ENCODE measurements around the gene NUMA1. TPM values are rescaled to one million over a fixed set of nuclear protein-coding genes. Genes with fewer than 3 reads are reported as not detected.
A peak's percentile ranks its signal among the peaks of the same experiment; 100 is the strongest.

NUMA1 gene
- total RNA-seq, 1 donor from 2014 or later, result 207 TPM

DNA sequence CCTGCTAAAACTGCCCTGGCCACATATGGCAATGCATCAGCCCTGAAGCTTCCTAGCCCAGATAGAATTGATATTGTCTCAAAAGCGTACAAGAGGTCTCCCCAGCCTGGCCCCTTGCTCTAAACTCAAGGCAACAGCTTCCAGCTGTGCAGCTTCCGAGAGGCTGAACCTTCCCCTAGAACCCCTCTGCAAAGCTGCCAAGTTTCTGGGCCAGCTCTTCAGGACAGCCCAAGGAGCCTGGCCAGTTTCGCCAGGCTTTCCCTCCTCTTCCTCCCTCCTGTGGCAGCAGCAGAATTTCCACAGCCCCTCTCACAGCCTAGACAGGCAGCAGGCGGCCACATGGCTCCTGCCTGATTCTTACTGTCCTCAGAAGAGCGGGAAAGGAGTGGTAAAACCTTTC, 34.5 kb downstream of the NUMA1 start:
- Mint-ChIP-seq H3K9me3 (ENCODE audit: unreplicated experiment) (peaks cover 3% of the 10 kb centered on the region), H3K4me1 (ENCODE audit: low read depth, unreplicated experiment) (peaks cover 11% of the 10 kb centered on the region), H3K27me3 (ENCODE audit: unreplicated experiment) (peaks cover 2% of the 10 kb centered on the region), H3K4me3 (ENCODE audit: unreplicated experiment) (no peak overlapping the region), H3K36me3 (ENCODE audit: unreplicated experiment) (no peaks in the 10 kb centered on the region), H3K27ac (ENCODE audit: unreplicated experiment) (no peak overlapping the region)
- TF ChIP-seq, protein P1, sequence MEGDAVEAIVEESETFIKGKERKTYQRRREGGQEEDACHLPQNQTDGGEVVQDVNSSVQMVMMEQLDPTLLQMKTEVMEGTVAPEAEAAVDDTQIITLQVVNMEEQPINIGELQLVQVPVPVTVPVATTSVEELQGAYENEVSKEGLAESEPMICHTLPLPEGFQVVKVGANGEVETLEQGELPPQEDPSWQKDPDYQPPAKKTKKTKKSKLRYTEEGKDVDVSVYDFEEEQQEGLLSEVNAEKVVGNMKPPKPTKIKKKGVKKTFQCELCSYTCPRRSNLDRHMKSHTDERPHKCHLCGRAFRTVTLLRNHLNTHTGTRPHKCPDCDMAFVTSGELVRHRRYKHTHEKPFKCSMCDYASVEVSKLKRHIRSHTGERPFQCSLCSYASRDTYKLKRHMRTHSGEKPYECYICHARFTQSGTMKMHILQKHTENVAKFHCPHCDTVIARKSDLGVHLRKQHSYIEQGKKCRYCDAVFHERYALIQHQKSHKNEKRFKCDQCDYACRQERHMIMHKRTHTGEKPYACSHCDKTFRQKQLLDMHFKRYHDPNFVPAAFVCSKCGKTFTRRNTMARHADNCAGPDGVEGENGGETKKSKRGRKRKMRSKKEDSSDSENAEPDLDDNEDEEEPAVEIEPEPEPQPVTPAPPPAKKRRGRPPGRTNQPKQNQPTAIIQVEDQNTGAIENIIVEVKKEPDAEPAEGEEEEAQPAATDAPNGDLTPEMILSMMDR (IDR thresholded peaks at IDR 0.05; ENCODE audit: partially characterized antibody, unreplicated experiment), result no peak
- DNase-seq, result no peak

DNA sequence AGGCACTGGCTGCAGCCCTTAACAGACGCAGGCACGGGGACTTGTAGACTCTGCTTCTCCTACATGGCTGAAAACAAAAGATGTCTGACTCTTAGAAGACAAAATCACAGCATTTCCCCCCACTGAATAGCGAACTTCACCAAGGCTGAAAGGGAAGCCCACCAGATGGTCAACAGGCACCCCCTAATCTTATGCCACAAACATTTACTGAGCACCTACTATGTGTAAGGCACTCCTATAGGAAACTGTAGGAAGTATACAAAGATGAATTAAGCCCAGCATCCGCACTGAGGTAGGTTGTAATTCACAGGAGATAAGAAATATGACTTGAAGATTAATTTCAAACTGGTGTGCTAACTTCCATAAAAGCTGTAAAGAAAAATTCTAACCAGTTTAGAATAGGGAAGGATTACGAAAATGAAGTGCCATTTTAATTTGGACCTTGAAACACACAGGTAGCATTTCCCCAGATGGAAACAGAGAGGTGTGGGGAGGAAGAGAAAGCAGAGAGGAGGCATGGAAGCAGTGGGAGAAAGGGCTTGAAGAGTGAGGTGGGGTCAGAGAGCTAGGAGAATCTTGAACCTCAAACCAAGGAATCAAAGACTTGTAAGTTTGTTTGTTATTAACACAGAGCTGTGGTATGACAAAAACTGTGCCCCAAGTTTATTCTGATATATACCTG, 38.1 kb downstream of the NUMA1 start:
- peaks cover 3% of the 10 kb centered on the region for H3K9me3 Mint-ChIP-seq (ENCODE audit: unreplicated experiment)
- no peaks in the 10 kb centered on the region for H3K36me3 Mint-ChIP-seq (ENCODE audit: unreplicated experiment)
- H3K4me1 Mint-ChIP-seq (ENCODE audit: low read depth, unreplicated experiment), result peaks cover 18% of the 10 kb centered on the region
- TF ChIP-seq, protein P1 (IDR thresholded peaks at IDR 0.05; ENCODE audit: partially characterized antibody, unreplicated experiment), result no peak
- H3K27ac Mint-ChIP-seq (ENCODE audit: unreplicated experiment), result no peak overlapping the region
- peaks cover 2% of the 10 kb centered on the region for H3K27me3 Mint-ChIP-seq (ENCODE audit: unreplicated experiment)
- DNase-seq, result no peak
- no peak overlapping the region for H3K4me3 Mint-ChIP-seq (ENCODE audit: unreplicated experiment)

DNA sequence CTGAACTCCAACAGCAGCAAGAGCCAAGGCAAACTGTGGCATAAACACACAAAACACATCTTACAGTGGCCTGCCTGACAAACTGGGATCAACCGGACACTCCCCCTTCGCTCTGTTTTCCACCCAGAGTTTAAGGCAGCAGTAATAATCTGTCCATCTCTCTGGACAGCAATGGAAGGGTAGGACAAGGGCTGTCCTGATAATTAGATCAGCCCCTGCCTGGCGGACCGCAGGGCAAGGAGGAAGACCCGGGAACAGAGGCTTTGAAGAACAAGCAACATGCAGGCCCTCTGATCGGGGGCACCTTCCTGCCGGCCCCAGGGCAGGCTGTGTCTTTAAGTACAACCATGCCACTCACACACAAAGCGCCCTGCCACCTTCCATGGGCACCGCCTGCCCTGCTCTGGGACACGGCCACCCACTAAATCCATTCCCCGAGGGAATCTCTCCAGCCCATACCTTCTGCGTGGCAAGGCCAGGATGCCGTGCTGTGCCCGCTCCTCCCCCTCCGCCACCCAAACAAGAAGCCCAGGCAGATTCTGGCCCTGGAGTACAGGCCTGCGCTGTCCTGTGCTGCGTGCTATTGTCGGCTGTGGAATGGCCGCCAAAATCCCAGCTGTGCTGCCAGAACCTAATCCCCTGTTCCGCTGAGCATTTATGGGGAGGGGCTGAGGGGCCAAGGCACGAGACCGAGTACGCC, 38.8 kb downstream of the NUMA1 start:
- peaks cover 23% of the 10 kb centered on the region for H3K4me1 Mint-ChIP-seq (ENCODE audit: low read depth, unreplicated experiment)
- peak; percentile 53 for DNase-seq
- no peaks in the 10 kb centered on the region for H3K36me3 Mint-ChIP-seq (ENCODE audit: unreplicated experiment)
- no peak overlapping the region for H3K27ac Mint-ChIP-seq (ENCODE audit: unreplicated experiment)
- peaks cover 2% of the 10 kb centered on the region for H3K27me3 Mint-ChIP-seq (ENCODE audit: unreplicated experiment)
- TF ChIP-seq, protein P1 (IDR thresholded peaks at IDR 0.05; ENCODE audit: partially characterized antibody, unreplicated experiment), result no peak
- no peak overlapping the region for H3K4me3 Mint-ChIP-seq (ENCODE audit: unreplicated experiment)
- peaks cover 3% of the 10 kb centered on the region for H3K9me3 Mint-ChIP-seq (ENCODE audit: unreplicated experiment)

GRCh38 chr11:72040491-72041363, 39.6 kb downstream of the NUMA1 start:
- no peaks in the 10 kb centered on the region for H3K36me3 Mint-ChIP-seq (ENCODE audit: unreplicated experiment)
- TF ChIP-seq, protein P1 (IDR thresholded peaks at IDR 0.05; ENCODE audit: partially characterized antibody, unreplicated experiment), result no peak
- H3K27ac Mint-ChIP-seq (ENCODE audit: unreplicated experiment), result no peak overlapping the region
- peaks cover 3% of the 10 kb centered on the region for H3K9me3 Mint-ChIP-seq (ENCODE audit: unreplicated experiment)
- H3K27me3 Mint-ChIP-seq (ENCODE audit: unreplicated experiment), result peaks cover 2% of the 10 kb centered on the region
- H3K4me1 Mint-ChIP-seq (ENCODE audit: low read depth, unreplicated experiment), result peaks cover 24% of the 10 kb centered on the region
- DNase-seq, result peak; percentile 82
- H3K4me3 Mint-ChIP-seq (ENCODE audit: unreplicated experiment), result no peak overlapping the region

All from glutamatergic neuron (in vitro differentiated cells).